Smooth muscle cell (in vitro differentiated cells): Measurements from ENCODE around the gene NID2. TPM values are rescaled to one million over a fixed set of nuclear protein-coding genes. Genes with fewer than 3 reads are reported as not detected.

Experiments used
- DNase-seq: peaks from one replicate; lab custom pipeline; 2025; ENCODE audit not compliant: unreplicated experiment; lab: John Stamatoyannopoulos, UW
- H2AFZ ChIP-seq: fragments of 200-600 bp; sonication (generic); 2 replicates; pipeline ENCODE4 v1.6.0; 2016; ENCODE audit warnings: antibody characterized with exemption, low read depth, mild to moderate bottlenecking
- H3F3A ChIP-seq: fragments of 200-600 bp; sonication (generic); 2 replicates; pipeline ENCODE4 v1.6.0; 2017; ENCODE audit warnings: antibody characterized with exemption, low read depth
- H3K27ac ChIP-seq: fragments of 200-600 bp; sonication (generic); 2 replicates; pipeline ENCODE4 v1.5.1; 2016; ENCODE audit warnings: low read depth, mild to moderate bottlenecking
- H3K27me3 ChIP-seq: fragments of 200-600 bp; sonication (generic); 2 replicates; pipeline ENCODE4 v1.6.1; 2016; ENCODE audit warnings: low read depth, mild to moderate bottlenecking
- H3K36me3 ChIP-seq: fragments of 200-600 bp; sonication (generic); 2 replicates; pipeline ENCODE4 v1.5.1; 2016; ENCODE audit warnings: low read depth
- H3K4me1 ChIP-seq: fragments of 200-600 bp; sonication (generic); 2 replicates; pipeline ENCODE4 v1.5.1; 2016; ENCODE audit warnings: low read depth
- H3K4me2 ChIP-seq: fragments of 200-600 bp; sonication (generic); 2 replicates; pipeline ENCODE4 v1.6.0; 2016; ENCODE audit warnings: mild to moderate bottlenecking
- H3K4me3 ChIP-seq: fragments of 200-600 bp; sonication (generic); 2 replicates; pipeline ENCODE4 v1.5.1; 2016; ENCODE audit warnings: mild to moderate bottlenecking
- H3K79me2 ChIP-seq: fragments of 200-600 bp; sonication (generic); 2 replicates; pipeline ENCODE4 v1.6.0; 2016; ENCODE audit warnings: low read depth, mild to moderate bottlenecking
- H3K9ac ChIP-seq: fragments of 200-600 bp; sonication (generic); 2 replicates; pipeline ENCODE4 v1.6.0; 2016; ENCODE audit warnings: low read depth
- H3K9me3 ChIP-seq: fragments of 200-600 bp; sonication (generic); replicated peaks from 2 replicates; pipeline ENCODE4 v1.5.1; 2016; ENCODE audit warnings: low read depth
- H4K20me1 ChIP-seq: fragments of 200-600 bp; sonication (generic); 2 replicates; pipeline ENCODE4 v1.6.0; 2016; ENCODE audit warnings: low read depth
- CTCF ChIP-seq: fragments of 200-600 bp; sonication (generic); IDR thresholded peaks from 2 replicates; pipeline ENCODE4 v1.5.1; 2017; ENCODE audit warnings: borderline replicate concordance, mild to moderate bottlenecking, antibody characterized with exemption; ENCODE audit not compliant: insufficient read depth, poor library complexity, severe bottlenecking
- WGBS: methylation state at CpG from one replicate; pipeline ENCODE4 v1.1.7; 2016; ENCODE audit warnings: low lambda C conversion rate; 5-methylcytosine and 5-hydroxymethylcytosine counted together
- polyA plus RNA-seq: library from polyadenylated mRNA; unstranded; fragments of >200 nt; fragmentation: Nextera tagmentation; extraction: Ambion mirVana; gene quantifications from 2 replicates; pipeline ENCODE4 v1.2.1, GENCODE V29; 2016
- total RNA-seq: library from RNA; depleted of rRNA; stranded (reverse); fragments of >200 nt; gene quantifications from 2 replicates; pipeline ENCODE4 v1.2.3, GENCODE V29; 2014

The NID2 gene
- total and polyA plus RNA-seq, 2 experiments from 2014 or later = 196 to 229 TPM

- no peak for TF ChIP-seq CTCF
- Histone ChIP-seq H3K4me1 (peaks cover 22% of the 10 kb centered on the region), H3F3A (no peaks in the 10 kb centered on the region), H3K27me3 (no peaks in the 10 kb centered on the region), H3K27ac (no peak overlapping the region), H3K36me3 (peaks cover 9% of the 10 kb centered on the region), H3K79me2 (peaks cover 37% of the 10 kb centered on the region), H3K9ac (no peak overlapping the region), H2AFZ (no peak overlapping the region), H3K4me3 (peak overlapping the region; percentile 95), H4K20me1 (peaks cover 8% of the 10 kb centered on the region), H3K9me3 (no peaks in the 10 kb centered on the region), H3K4me2 (peak overlapping the region; percentile 91)
- no peak for DNase-seq
- 74% methylated on average over 1 of the region's 1 CpG for WGBS
Measured at GRCh38 chr14:51988221-51988620, 80.6 kb downstream of the NID2 start.

DNA sequence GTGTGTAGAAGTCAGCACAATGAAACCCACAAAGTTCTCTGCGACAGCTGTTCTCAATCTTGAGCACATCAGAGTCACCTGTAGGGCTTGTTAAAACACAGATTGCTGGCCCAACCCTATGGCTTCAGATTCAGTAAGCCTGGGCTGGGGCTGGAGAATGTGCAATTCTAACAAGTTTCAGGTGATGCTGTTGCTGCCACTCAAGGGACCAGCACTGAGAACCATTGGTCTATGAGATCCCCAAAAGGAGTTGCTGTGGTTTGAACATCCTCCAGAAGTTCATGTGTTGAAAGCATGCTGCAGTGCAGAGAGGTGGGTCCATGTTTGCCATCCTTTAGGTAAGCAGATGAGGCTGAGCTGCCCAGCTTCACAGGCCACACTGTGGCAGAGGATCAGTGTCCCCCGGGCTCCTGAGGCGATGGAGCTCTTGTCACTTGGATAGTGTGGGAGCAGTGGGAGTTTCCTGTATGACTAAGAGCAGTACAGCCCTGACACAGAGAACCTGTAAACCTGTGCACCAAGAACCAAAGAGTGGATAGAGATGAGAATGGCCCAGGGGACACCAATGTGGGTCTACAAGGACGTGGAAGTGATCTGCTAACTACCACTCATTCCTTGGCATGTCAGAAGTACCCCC, 87.5 kb downstream of the NID2 start:
- Histone ChIP-seq H3K4me3 (no peak overlapping the region), H3K27me3 (no peaks in the 10 kb centered on the region), H3F3A (peaks cover 11% of the 10 kb centered on the region), H3K9me3 (no peaks in the 10 kb centered on the region), H3K4me2 (no peak overlapping the region), H3K4me1 (no peaks in the 10 kb centered on the region), H4K20me1 (no peaks in the 10 kb centered on the region), H3K36me3 (no peaks in the 10 kb centered on the region), H3K27ac (no peak overlapping the region), H3K79me2 (no peaks in the 10 kb centered on the region), H3K9ac (no peak overlapping the region), H2AFZ (no peak overlapping the region)
- no peak for DNase-seq
- WGBS = 96% methylated on average over 4 of the region's 4 CpGs
- TF ChIP-seq CTCF = no peak

DNA sequence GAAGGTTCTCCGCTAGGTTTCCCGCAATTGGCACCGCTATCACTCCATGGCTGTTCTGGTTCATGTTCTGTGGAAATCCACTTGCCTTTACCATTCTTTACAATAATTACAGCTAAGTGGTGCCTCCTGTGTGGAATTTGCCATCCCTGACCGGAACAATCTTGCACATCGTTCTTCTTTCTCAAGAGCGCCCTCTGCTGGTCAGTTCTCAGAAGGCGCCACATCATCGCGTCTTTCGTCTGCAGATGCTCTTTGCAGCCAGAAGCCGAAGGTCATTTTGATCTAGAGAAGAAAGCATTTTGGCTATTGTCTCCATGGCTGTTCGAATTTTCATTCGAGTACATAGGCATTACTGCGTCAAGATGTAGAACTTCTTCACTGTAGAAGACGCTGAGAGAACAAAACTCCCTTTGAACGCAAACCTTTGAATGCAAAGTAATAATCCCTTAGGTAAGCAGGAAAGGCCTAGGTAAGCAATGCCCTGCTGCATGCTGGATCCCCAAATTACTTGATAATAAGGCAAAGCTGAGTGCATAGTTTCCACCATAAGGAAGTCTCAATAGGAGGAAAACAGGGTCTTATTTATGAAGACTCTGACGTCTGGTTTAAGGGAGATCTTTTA, 89.7 kb downstream of the NID2 start:
- no peaks in the 10 kb centered on the region for H3K9me3 ChIP-seq
- H3K4me1 ChIP-seq = no peaks in the 10 kb centered on the region
- peak; percentile 85 for TF ChIP-seq CTCF
- H4K20me1 ChIP-seq = no peaks in the 10 kb centered on the region
- H3F3A ChIP-seq = peaks cover 11% of the 10 kb centered on the region
- H3K36me3 ChIP-seq = no peaks in the 10 kb centered on the region
- WGBS = 16% methylated on average over 17 of the region's 17 CpGs
- peak; percentile 66 for DNase-seq
- H3K79me2 ChIP-seq = no peaks in the 10 kb centered on the region
- H3K4me2 ChIP-seq = peak overlapping the region; percentile 8
- H3K27me3 ChIP-seq = no peaks in the 10 kb centered on the region
- no peak overlapping the region for H3K4me3 ChIP-seq
- peak overlapping the region; percentile 4 for H3K27ac ChIP-seq
- H2AFZ ChIP-seq = no peak overlapping the region
- no peak overlapping the region for H3K9ac ChIP-seq

GRCh38 chr14:51978681-51979085, 90.2 kb downstream of the NID2 start:
- peak overlapping the region; percentile 4 for H3K27ac ChIP-seq
- no peak for TF ChIP-seq CTCF
- no peaks in the 10 kb centered on the region for H3K4me1 ChIP-seq
- H3K9me3 ChIP-seq = no peaks in the 10 kb centered on the region
- H3K36me3 ChIP-seq = no peaks in the 10 kb centered on the region
- H3K9ac ChIP-seq = no peak overlapping the region
- H3F3A ChIP-seq = peaks cover 11% of the 10 kb centered on the region
- no peak overlapping the region for H2AFZ ChIP-seq
- no peaks in the 10 kb centered on the region for H4K20me1 ChIP-seq
- 6% methylated on average over 2 of the region's 2 CpGs for WGBS
- DNase-seq = no peak
- H3K4me2 ChIP-seq = peak overlapping the region; percentile 8
- H3K4me3 ChIP-seq = no peak overlapping the region
- H3K27me3 ChIP-seq = no peaks in the 10 kb centered on the region
- H3K79me2 ChIP-seq = no peaks in the 10 kb centered on the region
